IPS DF 19.7 (cell line): ENCODE results near the gene COL10A1.

Source experiments
- DNase-seq: peaks from one replicate; pipeline ENCODE4 v3.0.0-alpha.2; 2013; ENCODE audit warnings: low read depth, low spot score

The COL10A1 gene

DNA sequence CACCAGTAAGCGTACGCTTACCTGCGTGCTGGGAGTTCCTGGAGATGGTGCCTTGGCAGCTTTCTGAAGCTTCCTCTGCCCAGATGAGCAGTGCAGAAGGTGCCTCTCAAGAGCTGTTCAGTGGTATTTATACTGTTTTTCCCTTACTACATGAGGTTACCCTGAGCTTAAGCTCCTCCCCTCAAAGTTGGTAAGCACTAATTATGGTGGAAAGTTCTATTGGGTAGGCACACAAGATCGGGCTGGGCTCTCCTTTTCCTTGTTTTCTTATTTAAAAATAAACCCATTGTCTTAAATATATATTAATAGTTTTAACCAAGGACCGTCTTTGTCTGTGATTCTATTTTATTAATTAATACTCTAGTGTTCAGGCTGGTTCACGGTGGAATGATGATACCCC is at the start of gene COL10A1:
Gene COL10A1, minus strand, starts transcription at position 101 of the 400 bp plus-strand sequence. CDS start 640 bp downstream, outside the sequence.
- DNase-seq: no peak

DNA sequence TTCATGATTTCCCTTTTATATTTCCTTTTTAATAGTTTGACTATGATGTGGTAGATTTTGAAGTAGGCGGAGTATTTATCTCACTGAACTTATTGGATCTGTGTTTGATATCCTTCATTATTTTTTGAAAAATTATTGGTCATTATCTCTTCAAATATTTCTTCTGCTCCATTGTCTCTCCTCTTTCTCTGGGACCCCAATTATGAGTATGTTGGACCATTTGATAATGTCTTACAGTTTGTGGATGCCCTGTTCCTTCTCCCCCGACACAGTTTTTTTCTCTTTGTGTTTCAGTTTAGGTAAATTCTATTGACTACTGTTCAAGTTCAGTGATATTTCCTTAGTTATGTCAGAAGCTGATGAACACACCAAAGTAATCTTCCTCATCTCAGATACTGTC is 49.4 kb upstream of the COL10A1 start:
- DNase-seq: no peak

DNA sequence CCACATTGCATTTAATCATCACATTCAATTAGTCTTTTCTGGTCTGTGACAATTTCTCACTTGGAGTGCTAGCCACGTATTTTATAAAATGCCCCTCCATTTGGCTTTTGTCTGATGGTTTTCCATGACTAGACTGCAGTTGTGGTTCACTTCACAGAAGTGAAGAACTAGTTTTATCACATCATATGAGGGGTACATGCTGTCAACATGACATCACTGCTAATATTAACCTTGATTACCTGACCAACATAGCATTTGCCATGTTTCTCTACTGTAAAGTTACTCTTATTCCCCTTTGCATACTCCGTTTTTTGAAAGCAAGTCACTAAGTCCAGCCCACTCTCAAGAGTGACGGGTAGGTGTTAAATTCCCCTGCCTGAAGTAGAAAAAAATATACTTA is 48.0 kb upstream of the COL10A1 start:
- DNase-seq: no peak

DNA sequence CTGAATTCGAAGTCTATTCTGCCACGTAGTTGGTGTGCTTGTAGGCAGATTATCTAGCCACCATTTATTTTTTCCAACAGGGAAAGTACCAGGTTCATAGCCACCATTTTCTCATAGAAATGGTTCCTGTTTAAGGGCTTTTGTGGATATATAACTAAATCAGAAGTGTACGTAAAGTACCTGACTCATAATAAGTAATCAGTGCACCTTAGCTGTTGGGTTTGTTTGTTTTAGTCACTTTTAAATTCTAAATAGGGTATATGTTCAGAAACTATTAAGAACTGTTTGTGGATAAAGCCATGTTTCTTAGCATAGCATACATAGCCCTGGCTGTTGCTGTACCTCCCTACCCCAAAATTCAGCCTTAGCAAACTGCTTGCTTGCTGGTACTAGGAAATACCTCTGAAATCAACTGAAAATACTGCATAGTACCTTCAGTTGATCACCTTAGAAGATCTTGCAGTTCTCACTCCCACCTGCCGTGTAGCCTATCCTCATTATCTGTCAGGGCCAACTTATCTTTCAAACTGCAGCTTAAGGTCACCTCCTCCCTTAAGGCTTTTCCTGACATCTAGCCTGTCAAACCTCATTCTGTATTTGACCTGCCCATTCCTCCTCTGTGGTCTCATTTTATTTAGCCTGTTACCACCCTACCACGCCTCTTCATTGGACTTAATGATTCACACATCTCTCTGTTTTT is 44.6 kb upstream of the COL10A1 start:
- no peak for DNase-seq

DNA sequence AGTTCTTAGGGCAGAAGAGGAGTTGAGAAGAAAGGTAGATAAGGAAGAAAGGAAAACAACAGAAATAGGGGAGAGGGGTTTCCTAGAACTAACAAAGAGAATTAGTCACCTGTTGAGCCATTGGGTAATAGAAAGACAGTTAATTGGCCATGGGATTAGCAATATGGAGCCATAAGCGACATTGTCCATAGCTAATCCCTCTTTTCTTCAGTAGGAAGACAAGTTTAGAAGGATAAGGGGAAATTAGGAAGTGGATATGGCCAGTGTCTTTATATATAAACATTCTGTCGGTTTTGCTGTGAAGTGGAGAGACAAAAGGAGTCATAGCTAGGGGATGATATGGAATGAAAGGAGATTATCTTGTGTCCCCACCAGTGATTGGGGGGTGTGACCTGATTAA is 43.9 kb upstream of the COL10A1 start:
- DNase-seq: no peak

DNA sequence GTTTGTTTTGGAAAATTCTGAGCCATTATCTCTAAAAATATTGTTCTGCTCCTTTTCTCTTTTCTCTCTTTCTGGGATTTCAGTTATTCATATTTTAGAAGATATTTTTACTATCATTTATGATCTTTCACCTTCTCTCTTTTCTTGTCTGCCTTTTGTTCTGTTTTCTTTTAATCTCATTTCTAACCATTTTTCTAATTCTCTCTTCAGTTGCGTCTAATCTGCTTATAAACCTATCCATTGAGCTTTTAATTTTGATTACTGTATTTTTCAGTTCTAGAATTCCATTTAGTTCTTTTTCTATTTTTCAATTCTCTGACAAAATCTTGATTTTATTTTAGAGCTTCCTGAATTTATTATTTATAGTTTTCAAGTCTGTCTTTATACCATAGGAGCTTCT is 42.2 kb upstream of the COL10A1 start:
- no peak for DNase-seq

DNA sequence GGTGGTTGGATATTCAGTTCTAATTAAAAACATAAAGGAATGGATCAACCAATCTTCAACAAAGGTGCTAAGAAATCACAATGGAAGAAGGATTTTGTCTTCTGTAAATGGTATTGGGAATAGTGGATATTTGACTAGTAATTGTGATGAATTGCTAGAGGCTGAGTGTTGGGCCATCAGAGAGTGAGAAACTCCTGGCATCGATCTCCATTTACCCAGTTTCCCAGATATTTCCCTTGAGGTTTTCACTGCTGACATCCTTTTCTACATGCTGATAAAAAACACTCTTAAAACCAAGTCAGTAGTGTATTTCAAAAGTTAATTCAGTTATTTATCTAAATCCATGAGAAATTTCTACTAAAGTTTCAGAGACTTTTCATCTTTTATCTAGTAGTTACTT is 40.4 kb upstream of the COL10A1 start:
- no peak for DNase-seq

DNA sequence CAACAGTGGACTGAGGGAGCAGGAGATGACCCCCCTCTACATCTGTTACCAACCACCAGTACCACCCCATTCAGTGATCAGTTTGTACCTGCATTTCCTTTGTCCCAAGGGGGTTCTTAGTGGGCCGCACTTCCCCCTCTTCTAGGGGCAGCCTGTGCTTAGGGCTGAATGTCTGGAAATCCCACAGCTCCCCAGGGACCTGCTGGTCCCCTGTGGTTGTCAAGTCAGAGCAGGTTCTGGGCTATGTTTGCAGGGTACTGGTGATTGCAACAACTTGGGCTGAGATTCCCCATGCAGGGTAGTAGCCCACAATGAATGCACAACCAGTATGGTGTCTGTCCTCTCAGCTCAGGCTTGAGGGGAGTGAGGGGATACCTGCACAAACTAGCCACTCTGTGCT is 39.7 kb upstream of the COL10A1 start:
- no peak for DNase-seq

DNA sequence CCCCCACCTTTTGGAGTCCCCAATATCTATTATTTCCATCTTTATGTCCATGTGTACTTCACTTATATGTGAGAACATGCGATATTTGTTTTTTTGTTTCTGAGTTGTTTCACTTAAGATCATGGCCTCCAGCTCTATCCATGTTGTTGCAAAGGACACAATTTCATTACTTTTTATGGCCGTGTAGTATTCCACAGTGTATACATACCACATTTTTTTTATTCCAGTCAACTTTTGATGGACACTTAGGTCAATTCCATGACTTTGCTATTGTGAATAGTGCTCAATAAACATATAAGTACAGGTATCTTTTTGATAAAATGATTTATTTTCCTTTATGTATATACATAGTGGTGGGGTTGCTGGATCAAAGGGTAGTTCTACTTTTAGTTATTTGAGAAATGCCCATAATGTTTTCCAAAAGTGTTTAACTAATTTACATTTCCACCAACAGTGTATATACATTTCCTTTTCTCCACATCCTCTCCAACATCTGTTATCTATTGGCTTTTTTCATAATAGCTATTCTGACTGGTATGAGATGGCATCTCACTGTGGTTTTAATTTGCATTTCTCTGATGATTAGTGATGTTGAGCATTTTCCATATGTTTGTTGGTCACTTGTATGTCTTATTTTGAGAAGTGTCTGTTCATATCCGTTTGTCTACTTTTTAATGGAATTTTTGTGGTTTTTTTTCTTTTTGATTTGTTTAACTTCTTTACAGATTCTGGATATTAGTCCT is 34.0 kb upstream of the COL10A1 start:
- DNase-seq: no peak

DNA sequence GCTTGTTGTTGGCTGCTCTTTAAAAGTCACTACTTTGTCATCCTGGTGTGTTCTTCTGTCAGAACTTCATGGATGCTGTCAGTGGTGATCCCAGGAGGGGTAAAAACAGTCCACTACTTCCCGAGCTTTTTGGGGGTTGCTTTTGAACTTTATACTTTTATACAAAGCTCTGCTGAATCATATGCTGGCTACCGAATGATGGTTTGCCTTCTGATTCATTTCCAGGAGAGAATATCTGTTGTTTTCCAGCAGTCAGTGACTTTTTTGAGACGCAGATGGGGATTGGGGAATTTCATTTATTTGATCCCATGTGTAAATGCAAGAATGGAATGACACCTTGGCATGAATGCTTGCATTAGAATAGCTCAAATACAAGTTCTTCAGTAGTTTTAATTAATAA is 32.7 kb upstream of the COL10A1 start:
- no peak for DNase-seq

DNA sequence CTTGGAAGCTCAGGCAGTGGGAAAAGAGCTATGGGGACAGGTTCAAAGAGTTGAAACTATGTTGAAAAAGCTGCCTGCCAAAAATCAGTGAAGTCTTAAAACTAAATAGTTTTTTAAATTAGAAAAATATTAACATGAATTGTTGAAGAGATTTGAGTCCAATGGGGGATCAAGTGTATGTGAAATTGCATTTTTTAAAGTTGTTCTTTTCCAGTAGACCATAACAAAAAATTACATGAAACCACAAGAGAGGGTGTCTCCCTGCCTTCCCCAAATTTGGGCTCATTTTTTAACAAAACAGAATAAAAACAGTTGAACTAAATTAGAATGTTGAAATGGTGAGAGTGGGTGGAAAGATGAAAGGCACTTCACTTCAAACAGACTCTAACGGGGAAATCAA is 31.5 kb upstream of the COL10A1 start:
- DNase-seq: no peak

DNA sequence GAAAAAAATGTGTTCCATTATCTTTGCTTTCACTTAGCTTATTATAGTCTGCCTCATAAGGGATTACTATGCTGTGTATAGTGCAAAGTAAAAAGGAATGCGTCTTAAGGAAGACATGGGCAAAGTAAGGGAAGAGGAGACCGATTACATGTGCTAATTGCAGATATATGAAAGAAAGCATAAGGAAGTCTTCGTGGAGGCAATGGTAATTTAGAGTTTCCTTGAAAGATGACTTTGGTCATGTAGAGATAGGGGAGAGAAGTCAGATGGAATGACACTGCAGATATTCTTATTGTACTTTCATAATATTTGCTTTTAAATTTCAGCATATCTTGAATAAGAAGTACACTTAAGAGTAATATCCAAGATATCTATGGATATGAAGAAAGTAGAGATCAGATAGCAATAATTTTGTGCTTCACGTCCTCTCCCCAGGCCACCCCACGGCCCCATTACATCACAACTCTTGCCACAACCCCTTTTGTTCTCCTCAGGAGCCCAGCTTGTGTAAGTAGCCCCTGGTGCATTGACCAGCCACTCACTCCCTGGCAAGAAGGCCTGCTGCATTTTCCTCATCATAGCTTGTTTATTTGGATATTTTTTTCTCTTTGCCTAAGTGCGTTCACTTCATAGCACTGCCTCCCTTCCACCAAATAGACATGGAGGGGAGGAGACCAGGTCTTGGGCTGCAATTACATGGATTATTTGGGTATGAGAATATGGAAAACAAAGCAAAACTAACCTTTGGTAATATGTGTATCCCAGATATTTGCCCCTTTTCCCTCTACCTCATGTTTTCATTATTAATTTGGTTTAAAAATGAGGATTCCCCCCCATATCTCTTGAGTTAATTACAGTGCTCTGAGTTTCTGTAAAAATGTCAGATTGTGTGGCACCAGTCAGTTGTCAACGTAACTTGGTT is 30.7 kb upstream of the COL10A1 start:
- DNase-seq: no peak

DNA sequence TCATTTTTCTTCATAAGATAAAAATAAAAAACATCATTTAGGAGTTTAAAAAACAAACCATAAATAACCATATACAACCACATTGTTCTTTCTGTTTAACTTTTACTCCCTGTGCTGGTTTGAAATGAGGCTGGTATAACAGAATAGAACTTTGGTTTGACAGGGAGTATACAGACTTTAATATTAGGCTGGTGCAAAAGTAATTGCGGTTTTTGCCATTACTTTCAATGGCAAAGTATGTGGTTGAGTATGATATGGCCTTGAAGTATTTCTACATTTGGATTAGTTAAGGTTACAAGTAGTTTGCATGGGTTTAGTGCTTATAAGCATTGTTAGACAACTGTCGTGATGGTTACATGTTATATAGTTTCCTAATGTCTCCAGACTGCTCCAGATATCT is 29.0 kb upstream of the COL10A1 start:
- no peak for DNase-seq

DNA sequence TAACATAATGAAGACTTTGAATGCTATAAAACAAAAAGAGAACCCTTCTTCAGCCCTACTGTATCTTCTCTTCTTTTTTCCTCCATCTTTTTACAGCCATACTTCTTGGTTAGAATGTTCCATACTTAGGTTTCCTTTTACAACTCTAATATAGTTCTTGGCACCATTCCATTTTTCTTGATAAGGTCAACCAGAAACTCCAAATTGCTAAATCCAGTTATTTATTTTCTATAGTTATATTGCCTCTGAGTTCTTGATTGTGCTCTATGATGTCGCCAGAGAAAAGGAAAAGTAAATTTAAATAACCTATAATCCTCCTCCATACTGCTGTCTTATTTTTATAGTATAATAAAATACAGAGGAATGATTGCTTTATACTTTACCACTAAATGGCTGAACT is 26.7 kb upstream of the COL10A1 start:
- no peak for DNase-seq

DNA sequence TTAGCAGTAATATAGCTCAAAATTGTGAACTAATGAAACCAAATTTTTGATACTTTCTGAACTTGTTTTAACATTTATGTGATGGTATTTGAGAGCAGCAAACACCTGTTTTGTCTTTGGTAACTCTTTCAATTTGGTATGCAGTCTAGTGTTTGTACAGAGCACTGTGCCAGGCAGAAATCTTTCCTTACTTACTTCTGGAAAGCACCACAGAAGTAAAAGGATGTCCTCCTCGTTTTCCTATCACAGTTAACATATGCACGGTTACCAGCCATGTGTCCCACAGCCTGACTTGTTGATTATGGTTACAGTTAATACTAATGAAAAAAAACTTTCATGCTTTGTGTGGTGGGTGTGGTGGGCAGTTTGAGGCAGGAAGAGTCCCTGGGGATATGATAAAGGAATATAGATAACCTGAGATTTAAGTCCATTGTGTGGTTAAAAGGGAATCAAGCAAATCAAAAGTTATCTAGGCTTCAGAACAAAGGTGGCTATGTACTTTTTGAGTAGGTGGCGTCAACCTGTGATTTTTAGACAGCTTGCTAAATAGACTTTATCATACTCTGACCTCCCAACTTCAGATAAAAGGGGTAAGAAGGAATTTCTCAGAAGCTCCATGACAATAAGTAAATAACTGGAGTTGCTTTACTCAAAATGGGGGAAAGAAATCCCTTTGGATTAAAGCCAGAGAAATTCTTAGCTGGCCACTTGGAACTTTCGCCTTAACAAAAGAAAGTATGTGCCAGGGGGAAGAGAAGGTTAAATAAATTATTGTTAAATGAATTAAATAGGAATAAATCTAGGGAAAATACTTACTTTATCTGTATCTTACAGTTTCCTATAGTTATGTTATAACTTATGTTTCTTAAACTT is 20.1 kb upstream of the COL10A1 start:
- DNase-seq: no peak

DNA sequence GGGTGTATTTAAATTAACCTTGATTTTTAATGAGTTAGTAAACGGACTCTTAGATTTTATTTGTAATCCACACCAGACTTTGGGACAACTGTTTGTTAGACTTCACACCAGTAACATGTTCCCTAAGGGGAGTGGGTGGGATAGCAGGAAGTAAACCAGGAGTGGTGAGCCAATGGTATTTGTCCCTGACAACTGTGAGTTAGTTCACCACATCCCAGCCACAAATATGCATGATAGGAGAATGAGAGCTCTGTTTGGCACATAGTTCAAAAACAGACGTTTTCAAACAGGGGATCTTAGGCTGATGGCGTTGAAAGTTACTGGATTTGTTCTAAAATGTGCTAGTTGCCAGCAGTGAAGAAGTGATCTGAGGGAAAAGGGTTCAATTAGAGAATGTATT is 18.7 kb upstream of the COL10A1 start:
- DNase-seq: no peak

DNA sequence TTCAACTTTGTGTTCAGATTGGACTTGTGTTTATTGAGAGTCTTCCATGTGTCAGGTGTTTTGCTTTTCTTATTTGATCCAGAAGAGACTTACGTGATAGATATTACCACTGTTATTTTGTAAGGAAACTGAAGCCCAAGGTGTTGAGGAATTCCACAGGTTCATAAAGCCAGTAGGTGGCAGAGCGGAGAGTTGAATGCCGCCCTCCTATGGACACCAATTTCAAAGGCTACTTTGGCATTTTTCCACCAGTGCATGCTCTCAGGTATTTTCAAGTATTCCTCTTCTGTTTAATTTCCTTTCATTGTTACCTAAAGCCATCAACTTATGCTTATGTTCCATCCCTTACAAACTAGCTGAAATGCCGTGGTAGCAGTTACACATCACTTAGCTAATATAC is 14.0 kb upstream of the COL10A1 start:
- no peak for DNase-seq

DNA sequence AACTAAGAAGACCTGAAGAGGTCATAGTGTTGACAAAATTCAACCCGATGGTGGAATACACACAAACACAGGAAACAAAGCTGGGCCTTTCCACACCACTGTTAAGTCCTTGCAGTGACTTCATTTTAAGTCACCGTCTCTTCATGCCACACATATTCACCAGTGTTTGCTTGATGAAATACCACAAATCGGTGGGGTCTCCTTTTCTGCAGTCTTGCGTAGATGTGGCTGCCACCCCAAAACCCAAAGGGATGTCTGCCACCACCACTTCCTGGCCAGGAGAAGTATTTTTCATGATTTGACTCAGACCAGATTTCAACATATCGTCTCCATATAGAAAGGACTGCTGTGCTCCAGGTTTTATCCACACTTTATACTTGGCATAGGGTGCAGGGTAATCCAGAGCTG is 11.0 kb upstream of the COL10A1 start:
- no peak for DNase-seq

DNA sequence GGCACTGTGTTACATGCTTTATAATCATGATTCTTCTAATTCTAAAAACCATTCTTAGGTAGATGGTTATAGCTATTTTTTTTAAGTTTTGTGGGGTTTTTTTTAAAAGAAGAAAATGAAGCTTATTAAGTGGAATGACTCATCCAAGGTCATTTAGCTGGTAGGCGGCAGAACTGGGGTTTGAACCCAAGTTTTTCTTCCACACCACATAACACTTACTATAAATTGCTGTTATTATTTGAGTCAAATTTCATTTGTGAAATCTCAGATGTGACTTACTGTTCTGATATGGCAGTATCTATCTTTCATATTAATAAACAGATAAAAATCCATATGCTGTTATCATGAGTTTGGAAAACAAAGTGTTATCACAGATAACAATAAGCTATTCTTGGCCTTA is 10.4 kb upstream of the COL10A1 start:
- no peak for DNase-seq

DNA sequence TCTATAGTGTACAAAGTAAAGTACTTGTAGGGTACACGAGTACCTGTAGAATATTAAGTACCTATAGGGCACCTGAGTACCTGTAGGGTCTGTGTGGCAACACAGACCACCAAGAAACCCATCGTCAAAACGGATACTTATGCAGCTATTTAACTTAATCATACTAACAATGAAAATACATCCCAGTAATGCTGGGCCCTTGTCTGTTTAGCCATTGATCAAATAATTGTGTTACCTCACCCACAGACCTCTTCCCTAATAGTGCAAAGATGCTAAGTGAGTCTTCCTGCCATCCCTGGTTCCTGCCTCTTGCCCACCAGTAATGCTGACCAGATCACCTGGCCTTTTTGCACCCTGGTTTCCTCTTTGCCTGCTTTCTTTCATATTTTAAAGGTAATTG is 7.5 kb upstream of the COL10A1 start:
- DNase-seq: no peak

DNA sequence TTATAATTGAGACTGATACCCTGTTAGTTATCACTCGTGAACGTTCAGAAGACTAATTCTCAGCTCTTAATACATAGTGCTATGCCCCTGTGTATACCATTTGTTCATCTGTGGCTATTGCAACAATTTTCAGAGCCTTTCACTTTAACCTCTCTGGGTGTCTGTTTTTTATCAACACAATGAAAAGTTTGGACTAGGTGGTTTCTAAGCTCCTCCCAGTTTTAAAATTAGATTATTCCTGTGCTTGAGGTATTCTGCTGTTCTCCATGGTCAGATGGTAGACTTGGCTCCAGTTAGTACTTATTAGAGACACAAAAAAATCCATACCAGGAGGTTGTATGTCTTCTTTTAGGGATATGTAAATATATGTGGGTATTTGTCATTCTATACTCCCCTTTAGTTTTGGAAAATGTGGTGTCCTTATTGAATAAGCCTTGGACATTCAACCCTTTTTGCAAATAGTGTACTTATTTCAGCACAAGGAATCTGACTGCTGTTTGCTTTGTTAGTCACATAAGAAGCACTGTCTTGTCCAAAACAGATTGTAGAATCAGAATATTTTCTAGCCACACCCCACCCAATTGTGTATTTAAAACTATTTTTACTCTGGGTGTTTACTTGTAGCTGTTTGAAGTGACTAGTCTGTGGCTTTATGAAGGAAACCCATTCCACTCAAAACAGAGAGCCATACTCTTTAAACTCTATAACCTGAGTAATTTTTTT is 2.0 kb upstream of the COL10A1 start:
- no peak for DNase-seq
